ENCODE data around the gene SOBP. TPM values are rescaled to one million over a fixed set of nuclear protein-coding genes. Genes with fewer than 3 reads are reported as not detected.

SOBP gene
- total RNA-seq, 1 experiment from 2014 or later: 0.13 TPM

DNA sequence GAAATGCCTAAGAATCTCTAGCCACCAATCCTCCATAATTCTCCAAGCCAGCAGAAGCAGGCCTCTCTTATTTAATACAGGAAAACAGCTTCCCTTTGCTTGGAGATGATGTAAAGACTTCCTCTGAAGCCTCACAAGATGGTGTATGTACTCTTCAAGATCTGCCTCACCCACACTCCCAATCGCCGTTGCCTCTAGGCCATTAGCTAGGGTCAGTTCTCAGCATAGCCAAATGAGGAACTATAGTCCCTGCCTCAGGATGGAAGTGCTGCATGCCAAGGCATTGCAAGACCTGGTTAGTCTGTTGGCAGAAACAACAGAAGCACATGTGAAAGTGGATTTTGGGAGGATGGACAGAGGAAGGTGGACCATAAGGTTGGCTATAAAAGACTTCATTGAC lies 195.1 kb downstream of the SOBP start:
- DNase-seq (ENCODE audit: low spot score): no peak

DNA sequence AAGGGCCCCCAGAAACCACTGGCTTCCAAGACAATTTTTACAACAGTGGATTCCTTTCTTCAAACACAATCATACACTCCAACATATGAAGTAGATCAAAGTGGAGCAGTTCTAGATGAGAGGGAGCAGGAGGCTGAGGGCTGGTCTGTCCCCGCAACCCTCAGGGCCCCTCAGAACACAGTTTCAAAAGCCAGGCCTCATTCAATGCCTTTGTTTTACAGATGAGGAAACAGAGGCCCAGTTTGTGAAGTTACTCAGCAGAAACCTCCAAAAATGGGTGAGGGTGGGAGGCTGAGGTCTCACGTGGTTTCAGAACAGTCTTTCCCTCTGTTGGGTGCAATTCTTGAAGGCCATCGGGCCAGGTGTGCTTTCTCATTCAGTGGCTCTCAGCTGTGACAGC lies 199.3 kb downstream of the SOBP start:
- DNase-seq (ENCODE audit: low spot score): no peak

DNA sequence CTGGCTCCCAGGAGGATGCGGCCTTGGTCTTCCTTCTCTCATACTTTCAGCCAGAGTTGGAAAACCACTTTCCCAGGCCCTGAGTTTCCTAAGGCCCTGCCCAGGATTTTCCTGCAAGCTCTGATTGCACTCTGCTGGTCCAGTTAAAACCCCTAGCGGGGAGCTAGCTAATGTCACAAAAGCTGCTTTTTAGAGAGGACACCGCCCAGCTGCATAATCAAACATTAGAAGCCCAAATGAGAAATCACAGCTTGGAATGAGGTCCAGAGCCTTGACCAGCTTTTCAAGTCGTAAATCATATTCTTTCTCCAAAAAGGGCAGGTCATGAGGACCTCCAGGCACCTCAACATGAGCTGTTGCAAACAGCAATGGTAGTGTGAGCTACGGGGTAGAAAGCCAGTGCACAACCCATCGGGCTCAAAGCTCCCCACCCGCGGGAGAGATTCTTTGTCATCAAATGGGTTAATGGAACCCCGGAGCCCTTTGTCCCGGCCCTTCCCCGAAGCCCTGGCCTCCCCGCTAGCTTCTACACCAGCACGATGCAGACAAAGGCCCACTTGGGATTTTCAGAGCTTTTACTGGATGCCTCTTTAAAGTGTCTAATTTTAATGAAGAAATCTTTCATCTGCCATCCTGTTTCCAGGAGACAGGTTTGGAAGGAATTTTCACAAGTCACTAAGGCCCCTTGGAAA lies 200.2 kb downstream of the SOBP start:
- DNase-seq (ENCODE audit: low spot score): no peak

GRCh38 chr6:107690643-107691061 lies 200.7 kb downstream of the SOBP start:
- DNase-seq (ENCODE audit: low spot score): no peak

DNA sequence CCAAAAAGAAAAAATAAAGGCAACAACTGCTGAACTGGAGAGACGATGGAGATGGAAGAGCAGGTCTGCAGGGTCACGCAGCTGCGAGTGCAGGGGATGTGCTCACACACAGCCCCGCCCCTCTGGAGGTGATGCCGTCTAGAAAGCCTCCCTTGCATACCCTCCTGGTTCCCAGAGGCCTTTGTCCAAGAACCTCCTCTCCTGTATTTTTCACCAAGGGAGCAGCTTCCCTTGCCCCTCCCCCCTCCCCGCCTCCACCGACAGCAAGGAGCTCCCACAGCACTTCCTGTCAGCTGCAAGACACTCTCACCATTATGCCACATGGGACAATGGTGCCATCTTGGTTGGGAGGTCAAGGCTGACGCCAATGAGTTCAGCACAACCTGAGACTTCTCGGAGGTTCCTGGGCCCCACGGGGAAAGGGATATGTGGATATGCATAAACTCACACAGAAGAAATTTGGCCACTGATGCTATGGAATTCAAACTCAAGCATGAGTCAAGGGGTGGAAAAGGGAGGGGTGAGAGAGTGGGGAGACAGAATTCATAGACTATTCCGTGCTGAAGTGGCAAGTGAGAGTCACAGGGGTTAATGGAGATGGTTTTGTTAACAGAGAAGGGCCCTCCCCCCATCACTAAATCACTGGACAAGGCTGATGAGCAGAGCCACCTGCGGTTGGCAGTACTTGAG lies 201.3 kb downstream of the SOBP start:
- no peak for DNase-seq (ENCODE audit: low spot score)

- no peak for DNase-seq (ENCODE audit: low spot score)
These were observed 202.4 kb downstream of the SOBP start for GRCh38 chr6:107692351-107692750.

GRCh38 chr6:107695061-107695720 lies 205.3 kb downstream of the SOBP start:
- DNase-seq (ENCODE audit: low spot score): no peak

GRCh38 chr6:107697682-107698081 lies 207.8 kb downstream of the SOBP start:
- no peak for DNase-seq (ENCODE audit: low spot score)

DNA sequence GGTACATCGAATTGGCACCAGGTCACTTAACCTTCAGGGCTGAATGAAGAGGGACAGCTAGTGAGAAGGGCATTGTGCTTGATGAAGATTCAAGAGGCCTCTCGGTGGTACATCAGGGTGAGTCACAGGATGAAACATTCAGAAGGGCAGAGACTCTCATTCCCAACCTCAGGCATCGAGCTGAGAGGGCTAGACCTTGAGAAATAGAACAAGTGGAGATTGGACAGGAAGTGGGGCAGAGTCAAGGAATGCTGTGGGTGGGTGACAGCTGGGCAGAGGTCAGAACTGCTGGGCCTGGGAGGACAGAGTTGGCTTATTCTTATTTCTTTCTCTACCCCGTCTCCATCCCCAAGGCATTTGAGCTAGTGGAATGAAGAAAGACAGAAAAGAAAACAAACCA lies 208.2 kb downstream of the SOBP start:
- DNase-seq (ENCODE audit: low spot score): peak; percentile 46

- no peak for DNase-seq (ENCODE audit: low spot score)
These were observed 209.3 kb downstream of the SOBP start for GRCh38 chr6:107699254-107699653.

- no peak for DNase-seq (ENCODE audit: low spot score)
These were observed 209.9 kb downstream of the SOBP start for GRCh38 chr6:107699697-107700325.

GRCh38 chr6:107703606-107704005 lies 213.7 kb downstream of the SOBP start:
- no peak for DNase-seq (ENCODE audit: low spot score)

DNA sequence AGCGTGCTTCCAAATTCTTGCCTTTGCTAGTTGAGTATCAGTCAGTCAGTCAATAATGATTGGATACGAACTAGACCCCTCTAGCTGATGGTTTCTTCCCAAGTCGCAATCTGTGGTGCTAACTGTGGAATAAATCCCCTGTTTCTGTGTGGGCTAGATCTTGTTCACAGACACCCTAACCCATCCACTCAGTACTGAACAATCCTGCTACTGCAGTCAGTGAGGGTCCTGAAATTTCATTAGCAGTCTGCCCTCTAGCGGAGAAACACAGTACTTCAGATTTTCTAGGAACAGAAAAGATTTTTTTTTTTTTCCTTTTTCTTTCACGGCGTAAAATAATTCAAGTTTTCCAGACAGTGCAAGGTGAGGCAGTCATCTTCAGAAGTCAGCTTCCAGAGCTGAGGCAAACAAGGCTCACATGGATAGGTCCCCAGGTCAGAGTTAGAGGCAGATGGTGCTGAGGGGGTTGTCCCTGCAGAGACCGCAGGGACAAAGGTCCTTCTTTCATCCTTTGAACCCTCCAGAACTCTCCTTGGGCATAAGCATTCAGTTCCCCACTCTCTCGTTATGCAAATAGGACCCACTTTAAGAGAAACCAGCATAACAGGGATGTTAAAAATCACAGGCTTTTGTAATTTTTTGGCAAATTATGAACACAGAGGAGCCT lies 214.6 kb downstream of the SOBP start:
- DNase-seq (ENCODE audit: low spot score): peak; percentile 54

DNA sequence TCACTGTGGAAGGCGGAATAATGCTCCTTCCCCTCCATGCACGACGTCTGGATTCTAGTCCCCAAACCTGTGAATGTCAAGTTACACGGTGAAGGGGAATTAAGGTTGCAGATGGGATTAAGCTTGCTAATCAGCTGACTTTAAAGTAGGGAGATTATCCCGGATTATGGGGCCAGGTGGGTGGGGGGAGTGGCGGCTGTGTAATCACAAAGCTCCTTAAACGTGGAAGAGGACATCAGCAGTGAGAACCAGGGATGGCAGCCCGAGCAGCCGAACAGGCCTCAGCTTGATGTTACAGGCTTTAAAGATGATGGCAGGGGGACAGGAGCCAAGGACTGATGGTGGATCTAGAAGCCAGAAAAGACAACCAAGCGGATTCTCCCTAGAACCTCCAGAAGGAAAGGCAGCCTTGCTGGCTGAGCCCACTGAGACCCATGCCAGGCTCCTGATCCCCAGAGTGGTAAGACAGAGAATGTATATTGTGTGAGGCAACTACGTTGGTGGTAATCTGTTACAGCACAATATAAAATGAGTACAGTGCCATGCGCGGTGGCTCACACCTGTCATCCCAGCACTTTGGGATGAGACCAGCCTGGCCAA lies 216.7 kb downstream of the SOBP start:
- DNase-seq (ENCODE audit: low spot score): no peak

GRCh38 chr6:107707346-107708275 lies 217.7 kb downstream of the SOBP start:
- no peak for DNase-seq (ENCODE audit: low spot score)

DNA sequence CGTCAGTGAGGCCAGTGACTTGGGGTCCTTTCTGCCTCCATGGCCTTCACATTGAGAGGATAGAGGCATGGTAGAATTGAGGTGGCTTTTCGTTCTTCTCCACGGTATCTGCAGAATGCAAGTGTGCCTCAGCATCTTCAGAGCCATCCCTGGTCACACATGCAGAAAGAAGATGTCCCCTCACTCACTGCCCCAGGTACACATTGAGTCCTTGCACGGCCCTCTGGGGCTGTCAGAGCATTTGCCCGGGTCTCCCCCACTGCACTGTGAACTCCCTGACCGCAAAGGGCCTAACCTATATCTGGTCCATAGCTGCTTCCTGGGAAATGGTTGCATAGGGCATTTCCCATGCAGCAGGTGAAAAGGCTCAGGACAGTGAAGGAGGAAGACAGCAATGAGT lies 218.5 kb downstream of the SOBP start:
- no peak for DNase-seq (ENCODE audit: low spot score)

DNA sequence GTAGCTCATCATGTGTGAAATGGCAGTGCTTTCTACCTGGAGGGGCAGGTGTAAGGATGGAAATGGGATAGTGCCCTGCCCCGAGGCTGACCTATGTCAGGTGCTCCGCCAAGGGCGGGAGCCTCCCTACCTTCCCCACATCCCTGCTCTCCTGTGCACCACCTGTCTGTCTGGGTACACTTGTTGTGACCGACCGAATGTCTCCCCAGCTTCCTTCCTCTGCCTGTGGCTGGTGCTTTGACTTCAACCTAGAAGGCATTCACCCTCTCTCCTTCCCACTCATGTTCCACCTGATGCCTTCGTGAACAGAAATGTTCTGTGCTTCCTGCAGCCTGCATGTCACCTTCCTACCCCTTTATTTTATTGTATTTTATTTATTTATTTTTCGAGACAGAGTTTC lies 219.4 kb downstream of the SOBP start:
- DNase-seq (ENCODE audit: low spot score): no peak
